GM10847 (cell line): ENCODE results near the gene NKAIN2.

Source experiments
- POLR2A ChIP-seq: IDR thresholded peaks from 2 replicates; pipeline ENCODE4 v1.6.1; 2011; ENCODE audit not compliant: insufficient read length; ENCODE audit errors: extremely low read depth

The NKAIN2 gene

GRCh38 chr6:124008988-124009765, 205.5 kb downstream of the NKAIN2 start:
- TF ChIP-seq POLR2A: no peak

DNA sequence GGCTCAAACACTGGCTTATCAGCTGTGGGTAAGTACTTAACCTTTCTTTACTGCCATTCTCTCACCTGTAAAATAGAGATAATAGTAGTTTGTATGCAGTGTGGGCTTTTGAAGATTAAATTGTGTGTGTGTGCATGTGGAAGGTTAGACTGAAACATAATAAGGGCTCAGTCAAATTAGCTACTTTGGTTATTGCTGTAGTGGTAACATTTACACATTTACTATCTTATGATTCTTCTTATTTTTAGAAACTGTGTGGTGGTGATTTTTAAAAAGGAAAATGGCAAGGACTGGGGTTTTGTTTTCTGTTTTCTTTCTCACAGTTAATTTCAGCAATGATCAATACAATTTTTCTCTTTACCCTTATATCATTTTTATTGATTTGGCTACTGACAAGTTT, 206.9 kb downstream of the NKAIN2 start:
- TF ChIP-seq POLR2A: no peak

GRCh38 chr6:124011180-124011579, 207.5 kb downstream of the NKAIN2 start:
- TF ChIP-seq POLR2A: no peak

GRCh38 chr6:124022641-124023040, 219.0 kb downstream of the NKAIN2 start:
- TF ChIP-seq POLR2A: no peak

- TF ChIP-seq POLR2A: no peak
These were observed 223.0 kb downstream of the NKAIN2 start for GRCh38 chr6:124026694-124027093.

- TF ChIP-seq POLR2A: no peak
These were observed 223.7 kb downstream of the NKAIN2 start for GRCh38 chr6:124027392-124027791.

DNA sequence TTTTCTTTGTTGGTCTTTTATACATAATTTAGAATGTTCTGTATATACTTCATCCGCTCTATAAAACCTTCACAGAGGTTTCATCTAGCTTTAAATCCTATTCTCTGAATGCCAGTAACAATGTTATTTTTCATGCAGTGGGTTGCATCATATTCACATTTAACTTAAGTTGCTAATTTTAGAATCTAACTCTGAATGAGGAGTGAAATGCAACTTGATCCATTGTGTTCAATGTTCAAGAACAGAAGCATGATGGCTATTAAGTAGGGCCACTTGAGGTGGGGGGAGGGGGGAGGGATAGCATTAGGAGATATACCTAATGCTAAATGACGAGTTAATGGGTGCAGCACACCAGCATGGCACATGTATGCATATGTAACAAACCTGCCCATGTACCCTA, 224.5 kb downstream of the NKAIN2 start:
- TF ChIP-seq POLR2A: no peak

DNA sequence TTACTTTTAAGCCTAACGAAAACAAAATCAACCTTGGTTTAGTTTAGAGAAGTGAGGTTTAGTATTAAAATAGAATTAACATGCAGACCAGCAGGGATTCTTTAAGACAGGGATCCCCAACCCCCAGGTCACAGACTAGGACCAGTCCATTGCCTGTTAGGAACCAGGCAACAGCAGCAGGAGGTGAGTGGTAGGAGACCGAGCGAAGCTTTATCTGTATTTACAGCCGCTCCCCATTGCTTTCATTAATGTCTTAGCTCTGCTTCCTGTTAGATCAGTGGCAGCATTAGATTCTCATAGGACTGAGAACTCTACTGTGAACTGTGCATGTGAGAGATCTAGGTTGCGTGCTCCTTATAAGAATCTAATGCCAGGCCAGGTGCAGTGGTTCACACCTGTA, 225.9 kb downstream of the NKAIN2 start:
- TF ChIP-seq POLR2A: no peak

DNA sequence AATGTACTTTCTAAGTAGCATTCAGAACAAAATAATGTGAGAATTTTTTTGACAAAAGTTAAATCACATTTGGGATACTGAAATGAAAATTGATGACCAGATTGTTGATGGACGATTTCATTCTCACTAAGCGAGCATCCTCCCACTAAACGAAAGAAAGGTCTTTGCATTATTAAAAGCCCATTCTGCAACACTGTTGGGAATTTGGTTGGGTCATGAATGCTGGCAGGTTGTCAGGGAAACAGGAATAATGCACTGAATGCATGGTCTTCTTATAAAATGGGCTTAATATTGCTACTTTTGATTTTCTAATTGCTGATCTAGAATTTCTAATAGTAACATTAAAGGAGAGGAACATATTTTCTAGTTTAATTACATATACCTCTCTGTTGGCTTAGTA, 229.8 kb downstream of the NKAIN2 start:
- TF ChIP-seq POLR2A: no peak

GRCh38 chr6:124036384-124036783, 232.7 kb downstream of the NKAIN2 start:
- TF ChIP-seq POLR2A: no peak

DNA sequence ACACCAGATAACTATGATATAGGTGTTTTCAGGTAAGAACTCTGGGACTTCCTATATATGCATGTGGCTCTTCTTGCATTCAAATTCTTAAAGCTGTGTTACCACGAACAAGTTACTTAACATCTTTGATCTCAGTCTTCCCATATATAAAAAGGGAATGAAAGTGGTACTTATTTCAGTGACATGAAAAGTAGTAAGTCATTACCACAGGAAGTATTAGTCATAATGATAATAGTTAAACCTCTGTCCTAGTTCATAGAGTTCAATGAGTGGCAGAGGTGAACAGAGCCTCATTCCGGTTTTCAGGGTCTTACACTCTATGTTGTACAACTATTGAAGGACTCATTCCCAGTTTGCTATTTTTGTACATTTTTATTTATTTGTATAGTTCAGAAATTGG, 237.0 kb downstream of the NKAIN2 start:
- no peak for TF ChIP-seq POLR2A

- TF ChIP-seq POLR2A: no peak
These were observed 248.5 kb downstream of the NKAIN2 start for GRCh38 chr6:124052120-124052519.

DNA sequence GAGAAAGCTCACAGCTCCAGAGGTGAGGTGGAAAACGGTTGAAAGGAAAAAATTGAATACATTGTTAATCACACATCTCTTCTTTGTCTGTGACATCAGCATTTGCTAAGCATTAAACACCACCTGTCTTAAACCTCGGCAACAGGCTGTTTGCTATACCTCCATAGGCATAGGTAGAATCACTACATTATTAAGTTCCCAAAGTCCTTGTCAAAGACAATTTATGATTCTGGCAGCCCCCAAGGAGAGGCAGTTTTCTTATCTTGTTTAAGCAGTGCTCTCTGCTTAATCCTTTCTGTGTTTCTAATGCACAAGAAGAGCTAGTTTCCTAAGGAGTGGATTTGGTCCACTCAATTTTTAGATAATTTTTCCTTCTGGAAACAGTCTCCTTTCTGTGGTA, 249.7 kb downstream of the NKAIN2 start:
- no peak for TF ChIP-seq POLR2A

DNA sequence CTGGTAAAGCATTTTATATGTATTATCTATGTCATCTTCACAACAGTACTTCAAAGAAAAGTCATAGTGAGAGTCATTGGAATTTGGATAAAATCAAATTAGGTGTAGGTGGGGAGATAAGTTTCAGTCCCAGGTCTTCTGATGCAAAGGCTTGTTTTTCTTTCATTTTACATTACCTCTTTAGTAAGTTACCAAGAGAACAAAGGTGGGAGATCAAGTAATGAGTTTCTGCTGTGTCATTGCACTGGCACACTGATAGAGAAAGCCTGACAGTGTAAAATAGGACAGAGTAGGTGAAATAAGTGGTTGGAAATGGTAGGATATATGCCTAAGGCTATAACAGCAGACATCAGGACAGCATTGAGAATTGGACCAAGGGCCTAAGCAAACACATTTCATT, 250.4 kb downstream of the NKAIN2 start:
- TF ChIP-seq POLR2A: no peak

- no peak for TF ChIP-seq POLR2A
These were observed 251.7 kb downstream of the NKAIN2 start for GRCh38 chr6:124055395-124055794.

DNA sequence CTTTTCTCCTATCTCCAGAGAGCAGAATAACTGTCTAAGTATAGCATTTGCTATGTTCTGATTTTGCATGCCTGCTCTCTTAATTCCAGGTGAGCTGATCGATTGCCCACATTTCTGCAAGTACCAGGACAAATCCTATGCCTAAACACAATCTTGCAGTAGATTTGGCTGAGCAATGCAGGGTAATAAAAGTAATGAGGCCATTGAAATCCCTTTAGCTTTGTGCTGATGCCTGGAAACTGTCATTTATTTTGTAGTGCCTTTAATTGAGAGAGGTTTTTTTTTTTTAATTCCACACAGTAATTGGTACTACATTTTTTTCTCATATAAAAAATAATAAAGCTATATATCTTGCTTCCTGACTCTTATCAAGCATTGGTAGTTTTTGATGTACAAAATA, 252.3 kb downstream of the NKAIN2 start:
- TF ChIP-seq POLR2A: no peak
